ENCODE measurements around the gene ASCC1.

- TF ChIP-seq, protein P1, sequence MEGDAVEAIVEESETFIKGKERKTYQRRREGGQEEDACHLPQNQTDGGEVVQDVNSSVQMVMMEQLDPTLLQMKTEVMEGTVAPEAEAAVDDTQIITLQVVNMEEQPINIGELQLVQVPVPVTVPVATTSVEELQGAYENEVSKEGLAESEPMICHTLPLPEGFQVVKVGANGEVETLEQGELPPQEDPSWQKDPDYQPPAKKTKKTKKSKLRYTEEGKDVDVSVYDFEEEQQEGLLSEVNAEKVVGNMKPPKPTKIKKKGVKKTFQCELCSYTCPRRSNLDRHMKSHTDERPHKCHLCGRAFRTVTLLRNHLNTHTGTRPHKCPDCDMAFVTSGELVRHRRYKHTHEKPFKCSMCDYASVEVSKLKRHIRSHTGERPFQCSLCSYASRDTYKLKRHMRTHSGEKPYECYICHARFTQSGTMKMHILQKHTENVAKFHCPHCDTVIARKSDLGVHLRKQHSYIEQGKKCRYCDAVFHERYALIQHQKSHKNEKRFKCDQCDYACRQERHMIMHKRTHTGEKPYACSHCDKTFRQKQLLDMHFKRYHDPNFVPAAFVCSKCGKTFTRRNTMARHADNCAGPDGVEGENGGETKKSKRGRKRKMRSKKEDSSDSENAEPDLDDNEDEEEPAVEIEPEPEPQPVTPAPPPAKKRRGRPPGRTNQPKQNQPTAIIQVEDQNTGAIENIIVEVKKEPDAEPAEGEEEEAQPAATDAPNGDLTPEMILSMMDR (conservative IDR thresholded peaks at IDR 0.05 in 1 of 2, IDR thresholded peaks at IDR 0.05 in 1 of 2; ENCODE audit: low read depth in 1 of 2, low read length in 2 of 2): no peak
- TF ChIP-seq EZH2 (IDR thresholded peaks at IDR 0.05; ENCODE audit: low read length, missing control alignments): no peak
These were observed 152.2 kb downstream of the ASCC1 start for GRCh38 chr10:72063703-72064391.
